ENCODE results near the gene GPALPP1. TPM values are rescaled to one million over a fixed set of nuclear protein-coding genes. Genes with fewer than 3 reads are reported as not detected.

The GPALPP1 gene
- total and polyA plus RNA-seq, 4 donors: 7.9 to 45.0 (median 13.0) TPM

DNA sequence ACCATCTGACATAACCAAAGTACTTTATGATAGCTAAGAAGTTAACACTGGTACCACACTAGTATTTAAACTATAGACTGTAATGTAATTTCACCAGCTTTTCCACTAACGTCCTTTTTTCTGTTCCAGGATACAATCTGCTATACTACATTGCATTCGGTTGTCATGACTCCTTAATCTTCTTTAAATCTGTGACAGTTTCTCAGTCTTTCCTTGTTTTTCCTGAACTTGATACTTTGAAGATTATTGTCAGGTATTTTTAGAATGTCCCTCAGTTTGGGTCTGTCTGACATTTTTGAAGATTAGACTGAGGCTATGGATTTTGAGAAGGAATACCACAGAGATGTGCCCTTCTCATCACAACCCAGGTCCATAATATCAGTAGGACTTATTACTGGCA, 36.7 kb upstream of the GPALPP1 start:
- Histone ChIP-seq H3K9ac (ENCODE audit: insufficient read depth in 1 of 2, low read length in 2 of 2) (no peak overlapping the region), H3K36me3 (ENCODE audit: control insufficient read depth in 4 of 4, insufficient read depth in 4 of 4, low read length in 4 of 4) (peaks cover 0 to 3% (median 2%) of the 10 kb centered on the region in 4 donors), H3K4me3 (no peak overlapping the region), H3K4me1 (ENCODE audit: control insufficient read depth in 5 of 5, insufficient read depth in 5 of 5, low read length in 5 of 5) (peaks cover 0 to 7% (median 0%) of the 10 kb centered on the region in 5 donors), H3K27me3 (ENCODE audit: control insufficient read depth in 3 of 3, insufficient read depth in 3 of 3, low read length in 2 of 3) (no peaks in the 10 kb centered on the region), H3K9me3 (ENCODE audit: control insufficient read depth in 4 of 4, insufficient read depth in 3 of 4, low read length in 3 of 4) (no peaks in the 10 kb centered on the region), H3K27ac (ENCODE audit: low read depth in 1 of 2, low read length in 1 of 2) (no peak overlapping the region)
- ATAC-seq (ENCODE audit: insufficient read depth, low FRiP score) (no peak), DNase-seq (no peak)
- 95% methylated on average over 2 of the region's 2 CpGs for WGBS, 2 donors
- no peak for TF ChIP-seq CTCF (IDR thresholded peaks at IDR 0.05; ENCODE audit: control extremely low read depth, extremely low read depth)

GRCh38 chr13:44954224-44954623, 35.1 kb upstream of the GPALPP1 start:
- Histone ChIP-seq H3K9me3 (ENCODE audit: control insufficient read depth in 4 of 4, insufficient read depth in 3 of 4, low read length in 3 of 4) (no peaks in the 10 kb centered on the region), H3K27me3 (ENCODE audit: control insufficient read depth in 3 of 3, insufficient read depth in 3 of 3, low read length in 2 of 3) (no peaks in the 10 kb centered on the region), H3K4me3 (no peak overlapping the region), H3K36me3 (ENCODE audit: control insufficient read depth in 4 of 4, insufficient read depth in 4 of 4, low read length in 4 of 4) (peaks cover 0 to 3% (median 1%) of the 10 kb centered on the region in 4 donors), H3K9ac (ENCODE audit: insufficient read depth in 1 of 2, low read length in 2 of 2) (no peak overlapping the region), H3K27ac (ENCODE audit: low read depth in 1 of 2, low read length in 1 of 2) (no peak overlapping the region), H3K4me1 (ENCODE audit: control insufficient read depth in 5 of 5, insufficient read depth in 5 of 5, low read length in 5 of 5) (peaks cover 0 to 7% (median 0%) of the 10 kb centered on the region in 5 donors)
- ATAC-seq (ENCODE audit: insufficient read depth, low FRiP score) (no peak), DNase-seq (no peak)
- 95 to 96% methylated on average over 7 of the region's 7 CpGs for WGBS, 2 donors
- TF ChIP-seq CTCF (IDR thresholded peaks at IDR 0.05; ENCODE audit: control extremely low read depth, extremely low read depth): no peak

GRCh38 chr13:44955406-44955805, 33.9 kb upstream of the GPALPP1 start:
- peaks cover 0 to 7% (median 0%) of the 10 kb centered on the region in 5 donors for H3K4me1 ChIP-seq (ENCODE audit: control insufficient read depth in 5 of 5, insufficient read depth in 5 of 5, low read length in 5 of 5)
- DNase-seq (peak; percentile 33 to 72 (median 48)), ATAC-seq (ENCODE audit: insufficient read depth, low FRiP score) (no peak)
- H3K27ac ChIP-seq (ENCODE audit: low read depth in 1 of 2, low read length in 1 of 2): no peak overlapping the region
- no peak for TF ChIP-seq CTCF (IDR thresholded peaks at IDR 0.05; ENCODE audit: control extremely low read depth, extremely low read depth)
- H3K9ac ChIP-seq (ENCODE audit: insufficient read depth in 1 of 2, low read length in 2 of 2): no peak overlapping the region
- H3K36me3 ChIP-seq (ENCODE audit: control insufficient read depth in 4 of 4, insufficient read depth in 4 of 4, low read length in 4 of 4): peaks cover 0 to 3% (median 1%) of the 10 kb centered on the region in 4 donors
- H3K27me3 ChIP-seq (ENCODE audit: control insufficient read depth in 3 of 3, insufficient read depth in 3 of 3, low read length in 2 of 3): no peaks in the 10 kb centered on the region
- no peak overlapping the region for H3K4me3 ChIP-seq
- WGBS, 2 donors: 81 to 95% methylated on average over 3 of the region's 3 CpGs
- no peaks in the 10 kb centered on the region for H3K9me3 ChIP-seq (ENCODE audit: control insufficient read depth in 4 of 4, insufficient read depth in 3 of 4, low read length in 3 of 4)

- H3K9ac ChIP-seq (ENCODE audit: insufficient read depth in 1 of 2, low read length in 2 of 2): no peak overlapping the region
- peaks cover 7 to 36% (median 25%) of the 10 kb centered on the region in 4 donors for H3K36me3 ChIP-seq (ENCODE audit: control insufficient read depth in 4 of 4, insufficient read depth in 4 of 4, low read length in 4 of 4)
- 98 to 99% methylated on average over 2 of the region's 2 CpGs for WGBS, 2 donors
- H3K27me3 ChIP-seq (ENCODE audit: control insufficient read depth in 3 of 3, insufficient read depth in 3 of 3, low read length in 2 of 3): no peaks in the 10 kb centered on the region
- no peaks in the 10 kb centered on the region for H3K4me1 ChIP-seq (ENCODE audit: control insufficient read depth in 5 of 5, insufficient read depth in 5 of 5, low read length in 5 of 5)
- DNase-seq: no peak
- H3K4me3 ChIP-seq: no peak overlapping the region
- ATAC-seq (ENCODE audit: insufficient read depth, low FRiP score): no peak
- peaks cover 0 to 11% (median 3%) of the 10 kb centered on the region in 4 donors for H3K9me3 ChIP-seq (ENCODE audit: control insufficient read depth in 4 of 4, insufficient read depth in 3 of 4, low read length in 3 of 4)
- no peak for TF ChIP-seq CTCF (IDR thresholded peaks at IDR 0.05; ENCODE audit: control extremely low read depth, extremely low read depth)
- no peak overlapping the region for H3K27ac ChIP-seq (ENCODE audit: low read depth in 1 of 2, low read length in 1 of 2)
Observed at GRCh38 chr13:44961997-44962396, 27.3 kb upstream of the GPALPP1 start.
